IMR-90 (cell line): Measurements from ENCODE around the gene TOM1L1. TPM values are rescaled to one million over a fixed set of nuclear protein-coding genes. Genes with fewer than 3 reads are reported as not detected.

Experiments
- ATAC-seq: fragments of 200-7000 bp; cut with Tn5 transposase; 2 replicates; pipeline ENCODE4 v1.9.1; 2020; ENCODE audit warnings: low read depth, mild to moderate bottlenecking, moderate library complexity
- BruUV-seq: library from RNA; stranded (reverse); fragments of 400-500 nt; replicated peaks from 2 replicates; lab custom pipeline; 2021; lab: Mats Ljungman, UMichigan
- CTCF ChIA-PET: fragments of 300-600 bp; formaldehyde crosslinking; extraction: SDS; loops from one replicate; lab custom pipeline; 2021; ENCODE audit warnings: antibody characterized with exemption; lab: Yijun Ruan, JAX
- POLR2A ChIA-PET: fragments of 300-600 bp; sonication (Branson Sonifier 250); formaldehyde crosslinking; loops from one replicate; lab custom pipeline; 2022; ENCODE audit warnings: antibody characterized with exemption; ENCODE audit not compliant: unreplicated experiment; lab: Charles Lee
- DNase-seq: peaks from one replicate; pipeline ENCODE4 v3.0.0; 2013
- H2AFZ ChIP-seq: replicated peaks from 2 replicates; pipeline ENCODE3; 2013; ENCODE audit warnings: low read length, mild to moderate bottlenecking; ENCODE audit not compliant: poor library complexity
- H2AK5ac ChIP-seq: 2 replicates; pipeline ENCODE4 v1.6.1; 2013; ENCODE audit warnings: low read depth, low read length, inconsistent platforms
- H2AK9ac ChIP-seq: replicated peaks from 2 replicates; pipeline ENCODE3; 2013; ENCODE audit warnings: mild to moderate bottlenecking, low read depth, low read length, moderate library complexity; ENCODE audit not compliant: poor library complexity
- H2BK120ac ChIP-seq: 2 replicates; pipeline ENCODE4 v1.6.1; 2013; ENCODE audit warnings: low read depth, low read length, inconsistent platforms
- H2BK15ac ChIP-seq: 3 replicates; pipeline ENCODE4 v1.6.1; 2013; ENCODE audit warnings: low read depth, low read length, inconsistent platforms
- H2BK20ac ChIP-seq: 2 replicates; pipeline ENCODE4 v1.6.1; 2013; ENCODE audit warnings: low read depth, mild to moderate bottlenecking, inconsistent platforms, low read length, moderate library complexity
- H2BK5ac ChIP-seq: 2 replicates; pipeline ENCODE4 v1.6.1; 2013; ENCODE audit warnings: mild to moderate bottlenecking, low read depth, low read length, inconsistent platforms; ENCODE audit not compliant: poor library complexity, severe bottlenecking
- H3K14ac ChIP-seq: replicated peaks from 2 replicates; pipeline ENCODE4 v1.6.1; 2013; ENCODE audit warnings: low read depth, low read length, inconsistent platforms
- H3K18ac ChIP-seq: 2 replicates; pipeline ENCODE4 v1.6.1; 2013; ENCODE audit warnings: low read depth, low read length, control low read depth
- H3K23ac ChIP-seq: 2 replicates; pipeline ENCODE4 v1.6.1; 2013; ENCODE audit warnings: low read depth, low read length, inconsistent platforms
- H3K27ac ChIP-seq: 2 replicates; pipeline ENCODE4 v1.5.1; 2013; ENCODE audit warnings: mild to moderate bottlenecking, control low read depth, low read length; ENCODE audit not compliant: insufficient read depth
- H3K27me3 ChIP-seq: 2 replicates; pipeline ENCODE4 v1.6.1; 2013; ENCODE audit warnings: low read length; ENCODE audit not compliant: control insufficient read depth, insufficient read depth
- H3K36me3 ChIP-seq: 2 replicates; pipeline ENCODE4 v1.6.1; 2013; ENCODE audit warnings: low read length, mixed read lengths; ENCODE audit not compliant: control insufficient read depth, insufficient read depth
- H3K4ac ChIP-seq: 2 replicates; pipeline ENCODE4 v1.6.1; 2013; ENCODE audit warnings: low read depth, low read length, inconsistent platforms
- H3K4me1 ChIP-seq: 2 replicates; pipeline ENCODE4 v1.6.1; 2013; ENCODE audit warnings: low read length, mixed read lengths; ENCODE audit not compliant: control insufficient read depth, insufficient read depth
- H3K4me2 ChIP-seq: 2 replicates; pipeline ENCODE4 v1.6.1; 2013; ENCODE audit warnings: low read depth, mild to moderate bottlenecking, control low read depth, low read length, moderate library complexity
- H3K4me3 ChIP-seq: 2 replicates; pipeline ENCODE4 v1.5.1; 2013; ENCODE audit warnings: low read depth, mild to moderate bottlenecking, control low read depth, low read length, moderate library complexity; ENCODE audit not compliant: insufficient read depth
- H3K56ac ChIP-seq: 2 replicates; pipeline ENCODE4 v1.6.1; 2013; ENCODE audit warnings: low read length, inconsistent platforms; ENCODE audit not compliant: insufficient read depth; ENCODE audit errors: extremely low read depth
- H3K79me1 ChIP-seq, 2 experiments: 2 replicates each; pipeline ENCODE4 v1.6.1; 2013; ENCODE audit warnings: low read length in 2 of 2, inconsistent platforms in 1 of 2, low read depth in 1 of 2
- H3K9ac ChIP-seq: 2 replicates; pipeline ENCODE4 v1.6.1; 2013; ENCODE audit warnings: low read depth, low read length, control low read depth
- H3K9me1 ChIP-seq: 2 replicates; pipeline ENCODE4 v1.6.1; 2013; ENCODE audit warnings: low read length, inconsistent platforms; ENCODE audit not compliant: insufficient read depth
- H3K9me3 ChIP-seq: 2 replicates; pipeline ENCODE4 v1.6.1; 2013; ENCODE audit warnings: low read length; ENCODE audit not compliant: control insufficient read depth, insufficient read depth
- H4K20me1 ChIP-seq: 2 replicates; pipeline ENCODE4 v1.6.1; 2013; ENCODE audit warnings: low read length, inconsistent platforms; ENCODE audit not compliant: insufficient read depth
- H4K5ac ChIP-seq: 2 replicates; pipeline ENCODE4 v1.6.1; 2013; ENCODE audit warnings: mild to moderate bottlenecking, low read depth, low read length, control low read depth
- H4K8ac ChIP-seq, 2 experiments: 2 replicates each; pipeline ENCODE4 v1.6.1; 2013; ENCODE audit warnings: low read depth in 2 of 2, low read length in 2 of 2, control low read depth in 1 of 2, inconsistent platforms in 1 of 2
- H4K91ac ChIP-seq: 2 replicates; pipeline ENCODE4 v1.6.1; 2013; ENCODE audit warnings: low read depth, low read length, inconsistent platforms; ENCODE audit not compliant: insufficient read depth
- CHD1 ChIP-seq: IDR thresholded peaks from 2 replicates; pipeline ENCODE4 v1.6.1; 2012; ENCODE audit warnings: low read depth, low read length, improper control_type of control experiment
- CTCF ChIP-seq: conservative IDR thresholded peaks from 2 replicates; pipeline ENCODE4 v1.5.1; 2012; ENCODE audit warnings: mild to moderate bottlenecking, low read depth, low read length, improper control_type of control experiment
- MXI1 ChIP-seq: IDR thresholded peaks from 2 replicates; pipeline ENCODE4 v1.6.1; 2012; ENCODE audit warnings: low read depth, mild to moderate bottlenecking, low read length, moderate library complexity, borderline replicate concordance
- WGBS, 2 experiments: methylation state at CpG; one replicate each; pipeline versions ENCODE4 v1.1.5 to v1.1.7; 2013; ENCODE audit warnings: missing lambda C conversion rate in 2 of 2; ENCODE audit not compliant: insufficient read length in 1 of 2; ENCODE audit errors: extremely low coverage in 2 of 2; 5-methylcytosine and 5-hydroxymethylcytosine counted together
- dilution Hi-C: fragments of 300-500 bp; cut with HindIII; formaldehyde crosslinking; loops from one replicate; pipeline ENCODE4 v1.14.3; 2018; ENCODE audit warnings: low sequenced_read_pairs; ENCODE audit not compliant: unreplicated experiment
- in situ Hi-C: fragments of 300-500 bp; cut with MboI; formaldehyde crosslinking; loops from 3 replicates; pipeline ENCODE4 v1.14.3; 2019; ENCODE audit warnings: low sequenced_read_pairs, inconsistent platforms, mixed read lengths
- intact Hi-C: fragments of 100-400 bp; cut with micrococcal nuclease; formaldehyde crosslinking; loops from 2 replicates; pipeline ENCODE4 v1.10.0; 2022
- polyA plus RNA-seq, 3 experiments: library from polyadenylated mRNA; depleted of rRNA; stranded (reverse); fragments of >200 nt; gene quantifications; 2 replicates each; pipeline ENCODE4 v1.2.3, GENCODE V29; 2012; ENCODE audit warnings: low replicate concordance in 1 of 3
- total RNA-seq: library from RNA; depleted of rRNA; stranded (reverse); fragments of >200 nt; gene quantifications from 2 replicates; pipeline ENCODE4 v1.2.3, GENCODE V29; 2012

TOM1L1 gene
- total and polyA plus RNA-seq, 2 of the 4 experiments (the other 2 are of a cell fraction) = 13.0 to 20.1 TPM

GRCh38 chr17:54990118-54990517, 89.5 kb downstream of the TOM1L1 start:
- no TSS peak for BruUV-seq
- H3K18ac ChIP-seq = no peak overlapping the region
- H2AK9ac ChIP-seq = no peak overlapping the region
- in situ Hi-C loops (loop anchor here (5.0 kb wide), 1 partner anchor 312 kb away; no protein-coding TSS in a partner anchor), intact Hi-C loops (no loop called here), dilution Hi-C loops (no loop called here)
- H2BK15ac ChIP-seq = no peak overlapping the region
- H2BK20ac ChIP-seq = no peak overlapping the region
- no peak overlapping the region for H2BK120ac ChIP-seq
- no peak overlapping the region for H3K27ac ChIP-seq
- H3K36me3 ChIP-seq = peaks cover 2% of the 10 kb centered on the region; the same call in 1 of the 2 replicates
- no peak overlapping the region for H3K4ac ChIP-seq
- no peaks in the 10 kb centered on the region; the same call in 1 of the 2 replicates for H4K20me1 ChIP-seq
- H3K79me1 ChIP-seq = no peaks in the 10 kb centered on the region; a peak in 1 of 4 replicates
- H3K23ac ChIP-seq = no peak overlapping the region
- ChIA-PET CTCF (no interaction called here), POLR2A (no interaction called here)
- H3K4me1 ChIP-seq = no peaks in the 10 kb centered on the region
- H2AFZ ChIP-seq = no peak overlapping the region
- no peak overlapping the region for H4K5ac ChIP-seq
- ATAC-seq (no peak), DNase-seq (no peak)
- no peak overlapping the region for H3K4me3 ChIP-seq
- H3K4me2 ChIP-seq = no peak overlapping the region
- no CpG with 5 or more reads among the region's 4 CpGs for WGBS, 2 experiments
- no peak overlapping the region for H4K91ac ChIP-seq
- H3K9me3 ChIP-seq = no peaks in the 10 kb centered on the region
- H3K27me3 ChIP-seq = no peaks in the 10 kb centered on the region
- no peak overlapping the region for H3K9ac ChIP-seq
- H3K9me1 ChIP-seq = no peaks in the 10 kb centered on the region
- H4K8ac ChIP-seq = no peak overlapping the region
- TF ChIP-seq CTCF = no peak
- TF ChIP-seq MXI1 = no peak
- no peak for TF ChIP-seq CHD1
- H3K14ac ChIP-seq = no peak overlapping the region
- no peak overlapping the region for H2AK5ac ChIP-seq
- no peak overlapping the region for H2BK5ac ChIP-seq
- no peak overlapping the region for H3K56ac ChIP-seq
